Measurements from ENCODE around the gene KANSL1.
"Not testable (repeated sequence)": the region's sequence is repeated elsewhere in the genome, so short reads cannot be mapped to it uniquely, and the experiment has no call there.

KANSL1 gene

DNA sequence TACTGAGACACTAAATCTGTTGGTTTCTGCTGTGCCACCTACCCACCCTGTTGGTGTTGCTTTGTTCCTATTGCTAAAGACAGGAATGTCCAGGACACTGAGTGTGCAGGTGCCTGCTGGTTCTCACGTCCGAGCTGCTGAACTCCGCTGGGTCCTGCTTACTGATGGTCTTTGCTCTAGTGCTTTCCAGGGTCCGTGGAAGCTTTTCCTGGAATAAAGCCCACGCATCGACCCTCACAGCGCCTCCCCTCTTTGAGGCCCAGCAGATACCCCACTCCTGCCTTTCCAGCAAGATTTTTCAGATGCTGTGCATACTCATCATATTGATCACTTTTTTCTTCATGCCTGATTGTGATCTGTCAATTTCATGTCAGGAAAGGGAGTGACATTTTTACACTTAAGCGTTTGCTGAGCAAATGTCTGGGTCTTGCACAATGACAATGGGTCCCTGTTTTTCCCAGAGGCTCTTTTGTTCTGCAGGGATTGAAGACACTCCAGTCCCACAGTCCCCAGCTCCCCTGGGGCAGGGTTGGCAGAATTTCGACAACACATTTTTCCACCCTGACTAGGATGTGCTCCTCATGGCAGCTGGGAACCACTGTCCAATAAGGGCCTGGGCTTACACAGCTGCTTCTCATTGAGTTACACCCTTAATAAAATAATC, 179.6 kb downstream of the KANSL1 start:
- DNase-seq: no peak

DNA sequence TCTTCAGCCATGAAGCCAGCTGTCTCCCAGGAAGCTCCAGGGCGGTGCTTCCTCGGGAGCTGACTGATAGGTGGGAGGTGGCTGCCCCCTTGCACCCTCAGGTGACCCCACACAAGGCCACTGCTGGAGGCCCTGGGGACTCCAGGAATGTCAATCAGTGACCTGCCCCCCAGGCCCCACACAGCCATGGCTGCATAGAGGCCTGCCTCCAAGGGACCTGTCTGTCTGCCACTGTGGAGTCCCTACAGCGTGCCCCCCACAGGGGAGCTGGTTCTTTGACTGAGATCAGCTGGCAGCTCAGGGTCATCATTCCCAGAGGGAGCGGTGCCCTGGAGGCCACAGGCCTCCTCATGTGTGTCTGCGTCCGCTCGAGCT, 180.1 kb downstream of the KANSL1 start:
- no peak for DNase-seq

DNA sequence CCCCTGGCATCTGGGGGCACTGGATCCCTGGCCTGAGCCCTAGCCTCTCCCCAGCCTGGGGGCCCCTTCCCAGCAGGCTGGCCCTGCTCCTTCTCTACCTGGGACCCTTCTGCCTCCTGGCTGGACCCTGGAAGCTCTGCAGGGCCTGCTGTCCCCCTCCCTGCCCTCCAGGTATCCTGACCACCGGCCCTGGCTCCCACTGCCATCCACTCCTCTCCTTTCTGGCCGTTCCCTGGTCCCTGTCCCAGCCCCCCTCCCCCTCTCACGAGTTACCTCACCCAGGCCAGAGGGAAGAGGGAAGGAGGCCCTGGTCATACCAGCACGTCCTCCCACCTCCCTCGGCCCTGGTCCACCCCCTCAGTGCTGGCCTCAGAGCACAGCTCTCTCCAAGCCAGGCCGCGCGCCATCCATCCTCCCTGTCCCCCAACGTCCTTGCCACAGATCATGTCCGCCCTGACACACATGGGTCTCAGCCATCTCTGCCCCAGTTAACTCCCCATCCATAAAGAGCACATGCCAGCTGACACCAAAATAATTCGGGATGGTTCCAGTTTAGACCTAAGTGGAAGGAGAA, 180.6 kb downstream of the KANSL1 start:
- DNase-seq: no peak

DNA sequence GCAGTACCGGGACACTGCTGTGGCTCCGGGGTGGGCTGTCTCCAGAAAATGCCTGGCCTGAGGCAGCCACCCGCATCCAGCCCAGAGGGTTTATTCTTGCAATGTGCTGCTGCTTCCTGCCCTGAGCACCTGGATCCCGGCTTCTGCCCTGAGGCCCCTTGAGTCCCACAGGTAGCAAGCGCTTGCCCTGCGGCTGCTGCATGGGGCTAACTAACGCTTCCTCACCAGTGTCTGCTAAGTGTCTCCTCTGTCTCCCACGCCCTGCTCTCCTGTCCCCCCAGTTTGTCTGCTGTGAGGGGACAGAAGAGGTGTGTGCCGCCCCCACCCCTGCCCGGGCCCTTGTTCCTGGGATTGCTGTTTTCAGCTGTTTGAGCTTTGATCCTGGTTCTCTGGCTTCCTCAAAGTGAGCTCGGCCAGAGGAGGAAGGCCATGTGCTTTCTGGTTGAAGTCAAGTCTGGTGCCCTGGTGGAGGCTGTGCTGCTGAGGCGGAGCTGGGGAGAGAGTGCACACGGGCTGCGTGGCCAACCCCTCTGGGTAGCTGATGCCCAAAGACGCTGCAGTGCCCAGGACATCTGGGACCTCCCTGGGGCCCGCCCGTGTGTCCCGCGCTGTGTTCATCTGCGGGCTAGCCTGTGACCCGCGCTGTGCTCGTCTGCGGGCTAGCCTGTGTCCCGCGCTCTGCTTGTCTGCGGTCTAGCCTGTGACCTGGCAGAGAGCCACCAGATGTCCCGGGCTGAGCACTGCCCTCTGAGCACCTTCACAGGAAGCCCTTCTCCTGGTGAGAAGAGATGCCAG, 181.3 kb downstream of the KANSL1 start:
- DNase-seq: no peak

DNA sequence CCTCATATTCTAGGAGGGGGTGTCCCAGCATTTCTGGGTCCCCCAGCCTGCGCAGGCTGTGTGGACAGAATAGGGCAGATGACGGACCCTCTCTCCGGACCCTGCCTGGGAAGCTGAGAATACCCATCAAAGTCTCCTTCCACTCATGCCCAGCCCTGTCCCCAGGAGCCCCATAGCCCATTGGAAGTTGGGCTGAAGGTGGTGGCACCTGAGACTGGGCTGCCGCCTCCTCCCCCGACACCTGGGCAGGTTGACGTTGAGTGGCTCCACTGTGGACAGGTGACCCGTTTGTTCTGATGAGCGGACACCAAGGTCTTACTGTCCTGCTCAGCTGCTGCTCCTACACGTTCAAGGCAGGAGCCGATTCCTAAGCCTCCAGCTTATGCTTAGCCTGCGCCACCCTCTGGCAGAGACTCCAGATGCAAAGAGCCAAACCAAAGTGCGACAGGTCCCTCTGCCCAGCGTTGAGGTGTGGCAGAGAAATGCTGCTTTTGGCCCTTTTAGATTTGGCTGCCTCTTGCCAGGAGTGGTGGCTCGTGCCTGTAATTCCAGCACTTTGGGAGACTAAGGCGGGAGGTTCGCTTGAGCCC, 182.5 kb downstream of the KANSL1 start:
- DNase-seq: no peak

DNA sequence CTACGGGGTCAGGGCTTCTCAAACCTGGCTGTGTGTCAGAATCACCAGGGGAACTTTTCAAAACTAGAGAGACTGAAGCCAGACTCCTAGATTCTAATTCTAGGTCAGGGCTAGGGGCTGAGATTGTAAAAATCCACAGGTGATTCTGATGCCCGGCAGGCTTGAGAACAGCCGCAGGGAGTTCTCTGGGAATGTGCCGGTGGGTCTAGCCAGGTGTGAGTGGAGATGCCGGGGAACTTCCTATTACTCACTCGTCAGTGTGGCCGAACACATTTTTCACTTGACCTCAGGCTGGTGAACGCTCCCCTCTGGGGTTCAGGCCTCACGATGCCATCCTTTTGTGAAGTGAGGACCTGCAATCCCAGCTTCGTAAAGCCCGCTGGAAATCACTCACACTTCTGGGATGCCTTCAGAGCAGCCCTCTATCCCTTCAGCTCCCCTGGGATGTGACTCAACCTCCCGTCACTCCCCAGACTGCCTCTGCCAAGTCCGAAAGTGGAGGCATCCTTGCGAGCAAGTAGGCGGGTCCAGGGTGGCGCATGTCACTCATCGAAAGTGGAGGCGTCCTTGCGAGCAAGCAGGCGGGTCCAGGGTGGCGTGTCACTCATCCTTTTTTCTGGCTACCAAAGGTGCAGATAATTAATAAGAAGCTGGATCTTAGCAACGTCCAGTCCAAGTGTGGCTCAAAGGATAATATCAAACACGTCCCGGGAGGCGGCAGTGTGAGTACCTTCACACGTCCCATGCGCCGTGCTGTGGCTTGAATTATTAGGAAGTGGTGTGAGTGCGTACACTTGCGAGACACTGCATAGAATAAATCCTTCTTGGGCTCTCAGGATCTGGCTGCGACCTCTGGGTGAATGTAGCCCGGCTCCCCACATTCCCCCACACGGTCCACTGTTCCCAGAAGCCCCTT, 183.3 kb downstream of the KANSL1 start:
- DNase-seq: no peak

DNA sequence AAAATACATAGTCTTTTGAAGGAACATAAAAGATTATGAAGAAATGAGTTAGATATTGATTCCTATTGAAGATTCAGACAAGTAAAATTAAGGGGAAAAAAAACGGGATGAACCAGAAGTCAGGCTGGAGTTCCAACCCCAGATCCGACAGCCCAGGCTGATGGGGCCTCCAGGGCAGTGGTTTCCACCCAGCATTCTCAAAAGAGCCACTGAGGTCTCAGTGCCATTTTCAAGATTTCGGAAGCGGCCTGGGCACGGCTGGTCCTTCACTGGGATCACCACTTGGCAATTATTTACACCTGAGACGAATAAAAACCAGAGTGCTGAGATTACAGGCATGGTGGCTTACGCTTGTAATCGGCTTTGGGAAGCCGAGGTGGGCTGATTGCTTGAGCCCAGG, 184.6 kb downstream of the KANSL1 start:
- DNase-seq: no peak

DNA sequence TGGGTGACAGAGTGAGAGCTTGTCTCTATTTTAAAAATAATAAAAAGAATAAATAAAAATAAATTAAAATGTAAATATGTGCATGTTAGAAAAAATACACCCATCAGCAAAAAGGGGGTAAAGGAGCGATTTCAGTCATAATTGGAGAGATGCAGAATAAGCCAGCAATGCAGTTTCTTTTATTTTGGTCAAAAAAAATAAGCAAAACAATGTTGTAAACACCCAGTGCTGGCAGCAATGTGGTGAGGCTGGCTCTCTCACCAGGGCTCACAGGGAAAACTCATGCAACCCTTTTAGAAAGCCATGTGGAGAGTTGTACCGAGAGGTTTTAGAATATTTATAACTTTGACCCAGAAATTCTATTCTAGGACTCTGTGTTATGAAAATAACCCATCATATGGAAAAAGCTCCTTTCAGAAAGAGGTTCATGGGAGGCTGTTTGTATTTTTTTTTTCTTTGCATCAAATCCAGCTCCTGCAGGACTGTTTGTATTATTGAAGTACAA, 185.7 kb downstream of the KANSL1 start:
- DNase-seq: no peak

DNA sequence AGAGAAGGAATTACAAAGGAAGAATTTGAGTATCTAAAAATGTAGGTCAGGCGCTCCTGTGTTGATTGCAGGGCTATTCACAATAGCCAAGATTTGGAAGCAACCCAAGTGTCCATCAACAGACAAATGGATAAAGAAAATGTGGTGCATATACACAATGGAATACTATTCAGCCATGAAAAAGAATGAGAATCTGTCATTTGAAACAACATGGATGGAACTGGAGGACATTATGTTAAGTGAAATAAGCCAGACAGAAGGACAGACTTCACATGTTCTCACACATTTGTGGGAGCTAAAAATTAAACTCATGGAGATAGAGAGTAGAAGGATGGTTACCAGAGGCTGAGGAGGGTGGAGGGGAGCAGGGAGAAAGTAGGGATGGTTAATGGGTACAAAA, 187.1 kb downstream of the KANSL1 start:
- DNase-seq: not testable (repeated sequence)

DNA sequence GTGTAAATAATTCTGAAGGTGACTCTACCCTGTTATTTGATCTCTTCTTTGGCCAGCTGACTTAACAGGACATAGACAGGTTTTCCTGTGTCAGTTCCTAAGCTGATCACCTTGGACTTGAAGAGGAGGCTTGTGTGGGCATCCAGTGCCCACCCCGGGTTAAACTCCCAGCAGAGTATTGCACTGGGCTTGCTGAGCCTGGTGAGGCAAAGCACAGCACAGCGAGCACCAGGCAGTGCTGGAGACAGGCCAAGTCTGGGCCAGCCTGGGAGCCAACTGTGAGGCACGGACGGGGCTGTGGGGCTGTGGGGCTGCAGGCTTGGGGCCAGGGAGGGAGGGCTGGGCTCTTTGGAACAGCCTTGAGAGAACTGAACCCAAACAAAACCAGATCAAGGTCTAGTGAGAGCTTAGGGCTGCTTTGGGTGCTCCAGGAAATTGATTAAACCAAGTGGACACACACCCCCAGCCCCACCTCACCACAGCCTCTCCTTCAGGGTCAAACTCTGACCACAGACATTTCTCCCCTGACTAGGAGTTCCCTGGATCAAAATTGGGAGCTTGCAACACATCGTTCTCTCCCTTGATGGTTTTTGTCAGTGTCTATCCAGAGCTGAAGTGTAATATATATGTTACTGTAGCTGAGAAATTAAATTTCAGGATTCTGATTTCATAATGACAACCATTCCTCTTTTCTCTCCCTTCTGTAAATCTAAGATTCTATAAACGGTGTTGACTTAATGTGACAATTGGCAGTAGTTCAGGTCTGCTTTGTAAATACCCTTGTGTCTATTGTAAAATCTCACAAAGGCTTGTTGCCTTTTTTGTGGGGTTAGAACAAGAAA, 189.1 kb downstream of the KANSL1 start:
- no peak for DNase-seq

DNA sequence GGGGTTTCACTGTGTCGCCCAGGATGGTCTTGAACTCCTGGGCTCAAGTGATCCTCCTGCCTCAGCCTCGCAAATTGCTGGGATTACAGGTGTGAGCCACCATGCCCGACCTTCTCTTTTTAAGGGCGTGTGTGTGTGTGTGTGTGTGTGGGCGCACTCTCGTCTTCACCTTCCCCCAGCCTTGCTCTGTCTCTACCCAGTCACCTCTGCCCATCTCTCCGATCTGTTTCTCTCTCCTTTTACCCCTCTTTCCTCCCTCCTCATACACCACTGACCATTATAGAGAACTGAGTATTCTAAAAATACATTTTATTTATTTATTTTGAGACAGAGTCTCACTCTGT, 190.3 kb downstream of the KANSL1 start:
- no peak for DNase-seq

DNA sequence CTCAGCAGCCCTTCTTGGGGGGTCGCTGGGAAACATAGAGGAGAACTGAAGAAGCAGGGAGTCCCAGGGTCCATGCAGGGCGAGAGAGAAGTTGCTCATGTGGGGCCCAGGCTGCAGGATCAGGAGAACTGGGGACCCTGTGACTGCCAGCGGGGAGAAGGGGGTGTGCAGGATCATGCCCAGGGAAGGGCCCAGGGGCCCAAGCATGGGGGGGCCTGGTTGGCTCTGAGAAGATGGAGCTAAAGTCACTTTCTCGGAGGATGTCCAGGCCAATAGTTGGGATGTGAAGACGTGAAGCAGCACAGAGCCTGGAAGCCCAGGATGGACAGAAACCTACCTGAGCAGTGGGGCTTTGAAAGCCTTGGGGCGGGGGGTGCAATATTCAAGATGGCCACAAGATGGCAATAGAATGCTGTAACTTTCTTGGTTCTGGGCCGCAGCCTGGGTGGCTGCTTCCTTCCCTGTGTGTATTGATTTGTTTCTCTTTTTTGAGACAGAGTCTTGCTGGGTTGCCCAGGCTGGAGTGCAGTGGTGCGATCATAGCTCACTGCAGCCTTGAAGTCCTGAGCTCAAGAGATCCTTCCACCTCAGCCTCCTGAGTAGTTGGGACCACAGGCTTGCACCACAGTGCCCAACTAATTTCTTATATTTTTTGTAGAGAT, 190.8 kb downstream of the KANSL1 start:
- peak; percentile 82 for DNase-seq

DNA sequence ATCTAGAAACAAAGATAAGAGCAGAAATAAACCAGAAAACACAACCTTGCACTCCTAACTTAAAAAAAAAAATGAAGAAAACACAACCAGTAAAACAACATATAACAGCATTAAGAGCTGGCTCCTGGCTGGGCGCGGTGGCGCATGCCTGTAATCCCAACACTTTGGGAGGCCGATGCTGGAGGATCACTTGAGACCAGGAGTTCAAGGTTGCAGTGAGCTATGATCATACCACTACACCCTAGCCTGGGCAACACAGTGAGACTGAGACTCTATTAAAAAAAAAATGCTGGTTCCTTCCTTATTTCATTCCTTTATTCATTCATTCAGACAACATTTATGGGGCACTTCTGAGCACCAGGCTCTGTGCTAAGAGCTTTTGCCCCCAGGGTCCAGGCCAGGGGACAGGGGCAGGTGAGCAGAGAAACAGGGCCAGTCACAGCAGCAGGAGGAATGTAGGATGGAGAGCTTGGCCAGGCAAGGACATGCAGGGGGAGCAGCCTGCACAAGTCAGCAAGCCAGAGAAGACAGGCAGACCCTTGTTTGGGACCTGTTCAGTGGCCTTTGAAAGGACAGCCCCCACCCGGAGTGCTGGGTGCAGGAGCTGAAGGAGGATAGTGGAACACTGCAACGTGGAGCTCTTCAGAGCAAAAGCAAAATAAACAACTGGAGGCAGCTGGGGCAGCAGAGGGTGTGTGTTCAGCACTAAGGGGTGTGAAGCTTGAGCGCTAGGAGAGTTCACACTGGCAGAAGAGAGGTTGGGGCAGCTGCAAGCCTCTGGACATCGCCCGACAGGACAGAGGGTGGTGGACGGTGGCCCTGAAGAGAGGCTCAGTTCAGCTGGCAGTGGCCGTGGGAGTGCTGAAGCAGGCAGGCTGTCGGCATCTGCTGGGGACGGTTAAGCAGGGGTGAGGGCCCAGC, 191.6 kb downstream of the KANSL1 start:
- DNase-seq: no peak

DNA sequence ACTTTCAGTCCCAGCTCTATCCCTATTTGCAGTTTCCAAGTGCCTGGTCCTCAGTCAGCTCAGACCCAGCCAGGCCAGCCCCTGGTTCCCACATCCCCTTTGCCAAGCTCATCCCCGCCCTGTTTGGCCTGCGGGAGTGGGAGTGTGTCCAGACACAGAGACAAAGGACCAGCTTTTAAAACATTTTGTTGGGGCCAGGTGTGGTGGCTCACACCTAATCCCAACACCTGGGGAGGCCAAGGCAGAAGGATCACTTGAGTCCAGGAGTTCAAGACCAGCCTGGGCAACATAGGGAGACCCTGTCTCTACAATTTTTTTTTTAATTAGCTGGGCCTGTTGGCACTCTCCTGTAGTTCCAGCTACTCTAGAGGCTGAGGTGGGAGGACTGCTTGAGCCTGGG, 192.5 kb downstream of the KANSL1 start:
- DNase-seq: no peak

DNA sequence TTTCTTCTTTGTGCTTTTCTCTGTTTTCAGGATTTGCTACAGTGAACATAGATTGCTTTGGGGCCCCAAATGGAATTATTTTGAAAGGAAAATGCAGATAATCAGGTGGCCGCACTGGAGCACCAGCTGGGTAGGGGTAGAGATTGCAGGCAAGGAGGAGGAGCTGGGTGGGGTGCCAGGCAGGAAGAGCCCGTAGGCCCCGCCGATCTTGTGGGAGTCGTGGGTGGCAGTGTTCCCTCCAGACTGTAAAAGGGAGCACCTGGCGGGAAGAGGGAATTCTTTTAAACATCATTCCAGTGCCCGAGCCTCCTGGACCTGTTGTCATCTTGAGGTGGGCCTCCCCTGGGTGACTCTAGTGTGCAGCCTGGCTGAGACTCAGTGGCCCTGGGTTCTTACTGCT, 192.9 kb downstream of the KANSL1 start:
- no peak for DNase-seq

DNA sequence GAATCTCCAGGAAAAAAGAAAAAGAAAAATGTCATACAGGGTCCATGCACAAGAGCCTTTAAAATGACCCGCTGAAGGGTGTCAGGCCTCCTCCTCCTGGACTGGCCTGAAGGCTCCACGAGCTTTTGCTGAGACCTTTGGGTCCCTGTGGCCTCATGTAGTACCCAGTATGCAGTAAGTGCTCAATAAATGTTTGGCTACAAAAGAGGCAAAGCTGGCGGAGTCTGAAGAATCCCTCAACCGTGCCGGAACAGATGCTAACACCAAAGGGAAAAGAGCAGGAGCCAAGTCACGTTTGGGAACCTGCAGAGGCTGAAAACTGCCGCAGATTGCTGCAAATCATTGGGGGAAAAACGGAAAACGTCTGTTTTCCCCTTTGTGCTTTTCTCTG, 193.3 kb downstream of the KANSL1 start:
- DNase-seq: no peak

DNA sequence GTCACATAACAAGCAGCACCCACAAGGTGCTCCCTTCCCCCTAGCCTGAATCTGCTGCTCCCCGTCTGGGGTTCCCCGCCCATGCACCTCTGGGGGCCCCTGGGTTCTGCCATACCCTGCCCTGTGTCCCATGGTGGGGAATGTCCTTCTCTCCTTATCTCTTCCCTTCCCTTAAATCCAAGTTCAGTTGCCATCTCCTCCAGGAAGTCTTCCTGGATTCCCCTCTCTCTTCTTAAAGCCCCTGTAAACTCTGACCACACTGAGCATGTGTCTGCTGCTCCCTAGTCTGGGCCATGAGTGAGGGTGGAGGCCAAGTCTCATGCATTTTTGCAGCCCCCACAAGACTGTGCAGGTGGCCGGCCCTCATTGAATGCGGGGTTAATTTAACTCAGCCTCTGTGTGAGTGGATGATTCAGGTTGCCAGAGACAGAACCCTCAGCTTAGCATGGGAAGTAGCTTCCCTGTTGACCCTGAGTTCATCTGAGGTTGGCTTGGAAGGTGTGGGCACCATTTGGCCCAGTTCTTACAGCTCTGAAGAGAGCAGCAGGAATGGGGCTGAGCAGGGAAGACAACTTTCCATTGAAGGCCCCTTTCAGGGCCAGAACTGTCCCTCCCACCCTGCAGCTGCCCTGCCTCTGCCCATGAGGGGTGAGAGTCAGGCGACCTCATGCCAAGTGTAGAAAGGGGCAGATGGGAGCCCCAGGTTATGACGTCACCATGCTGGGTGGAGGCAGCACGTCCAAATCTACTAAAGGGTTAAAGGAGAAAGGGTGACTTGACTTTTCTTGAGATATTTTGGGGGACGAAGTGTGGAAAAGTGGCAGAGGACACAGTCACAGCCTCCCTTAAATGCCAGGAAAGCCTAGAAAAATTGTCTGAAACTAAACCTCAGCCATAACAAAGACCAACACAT, 194.0 kb downstream of the KANSL1 start, which contains the start of gene STH:
STH (plus strand) TSS at position 264 of the 913 bp plus-strand sequence; CDS start at position 294, 30 bp downstream.
- no peak for DNase-seq

DNA sequence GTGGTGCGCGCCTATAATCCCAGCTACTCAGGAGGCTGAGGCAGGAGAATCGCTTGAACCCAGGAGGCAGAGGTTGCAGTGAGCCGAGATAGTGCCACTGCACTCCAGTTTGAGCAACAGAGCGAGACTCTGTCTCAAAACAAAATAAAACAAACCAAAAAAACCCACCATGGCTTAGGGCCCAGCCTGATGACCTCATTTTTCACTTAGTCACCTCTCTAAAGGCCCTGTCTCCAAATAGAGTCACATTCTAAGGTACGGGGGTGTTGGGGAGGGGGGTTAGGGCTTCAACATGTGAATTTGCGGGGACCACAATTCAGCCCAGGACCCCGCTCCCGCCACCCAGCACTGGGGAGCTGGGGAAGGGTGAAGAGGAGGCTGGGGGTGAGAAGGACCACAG, 195.6 kb downstream of the KANSL1 start:
- DNase-seq: no peak

DNA sequence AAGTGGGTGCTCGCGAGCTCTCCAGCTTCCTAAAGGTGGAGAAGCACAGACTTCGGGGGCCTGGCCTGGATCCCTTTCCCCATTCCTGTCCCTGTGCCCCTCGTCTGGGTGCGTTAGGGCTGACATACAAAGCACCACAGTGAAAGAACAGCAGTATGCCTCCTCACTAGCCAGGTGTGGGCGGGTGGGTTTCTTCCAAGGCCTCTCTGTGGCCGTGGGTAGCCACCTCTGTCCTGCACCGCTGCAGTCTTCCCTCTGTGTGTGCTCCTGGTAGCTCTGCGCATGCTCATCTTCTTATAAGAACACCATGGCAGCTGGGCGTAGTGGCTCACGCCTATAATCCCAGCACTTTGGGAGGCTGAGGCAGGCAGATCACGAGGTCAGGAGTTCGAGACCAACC, 196.1 kb downstream of the KANSL1 start:
- no peak for DNase-seq
